ENCODE measurements around the gene MAST4.

DNA sequence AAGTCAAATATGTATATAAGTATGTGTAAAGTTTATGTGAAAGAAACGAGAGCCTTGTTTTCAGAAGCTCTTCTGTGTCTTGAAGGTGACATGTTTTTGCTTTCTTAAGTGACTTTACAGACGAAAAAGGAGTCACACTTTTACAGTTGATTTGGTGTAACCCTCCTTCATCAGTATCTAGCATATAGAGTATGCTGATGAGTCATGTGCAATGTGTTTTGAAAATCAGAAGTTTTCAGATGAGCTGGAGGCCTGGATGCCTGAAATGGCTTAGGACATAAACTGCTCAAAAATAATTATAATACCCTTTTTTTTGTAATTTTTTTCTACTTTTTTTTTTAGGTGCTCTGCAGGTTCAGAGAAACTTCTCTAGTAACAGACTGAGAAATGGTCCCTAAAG is 390.9 kb downstream of the MAST4 start:
- TF ChIP-seq, protein P1, sequence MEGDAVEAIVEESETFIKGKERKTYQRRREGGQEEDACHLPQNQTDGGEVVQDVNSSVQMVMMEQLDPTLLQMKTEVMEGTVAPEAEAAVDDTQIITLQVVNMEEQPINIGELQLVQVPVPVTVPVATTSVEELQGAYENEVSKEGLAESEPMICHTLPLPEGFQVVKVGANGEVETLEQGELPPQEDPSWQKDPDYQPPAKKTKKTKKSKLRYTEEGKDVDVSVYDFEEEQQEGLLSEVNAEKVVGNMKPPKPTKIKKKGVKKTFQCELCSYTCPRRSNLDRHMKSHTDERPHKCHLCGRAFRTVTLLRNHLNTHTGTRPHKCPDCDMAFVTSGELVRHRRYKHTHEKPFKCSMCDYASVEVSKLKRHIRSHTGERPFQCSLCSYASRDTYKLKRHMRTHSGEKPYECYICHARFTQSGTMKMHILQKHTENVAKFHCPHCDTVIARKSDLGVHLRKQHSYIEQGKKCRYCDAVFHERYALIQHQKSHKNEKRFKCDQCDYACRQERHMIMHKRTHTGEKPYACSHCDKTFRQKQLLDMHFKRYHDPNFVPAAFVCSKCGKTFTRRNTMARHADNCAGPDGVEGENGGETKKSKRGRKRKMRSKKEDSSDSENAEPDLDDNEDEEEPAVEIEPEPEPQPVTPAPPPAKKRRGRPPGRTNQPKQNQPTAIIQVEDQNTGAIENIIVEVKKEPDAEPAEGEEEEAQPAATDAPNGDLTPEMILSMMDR (IDR thresholded peaks at IDR 0.05; ENCODE audit: low read length), result no peak
- no peak for TF ChIP-seq EZH2 (optimal IDR thresholded peaks at IDR 0.05; ENCODE audit: low read depth, low read length)

Measured in MM.1S (cell line).